Stomach (tissue), 4 donors: ENCODE data around the gene NR2E3.
"Not testable (repeated sequence)": the region's sequence is repeated elsewhere in the genome, so short reads cannot be mapped to it uniquely, and the experiment has no call there.

Experiments
- CTCF ChIP-seq, 7 experiments: fragments of 450-650 bp in 4 of 7; fragments of 200-600 bp in 3 of 7; sonication (generic) in 3 of 7; IDR thresholded peaks; one replicate each; pipeline ENCODE4 v1.5.1; 2016 to 2019; ENCODE audit warnings: antibody characterized with exemption in 7 of 7, control low read depth in 2 of 7, mild to moderate bottlenecking in 1 of 7
- EP300 ChIP-seq: sonication (generic); formaldehyde crosslinking; IDR thresholded peaks from one replicate; pipeline ENCODE4 v1.6.1; 2017; ENCODE audit warnings: antibody characterized with exemption
- POLR2A ChIP-seq, 4 donors: fragments of 450-650 bp; IDR thresholded peaks; one replicate each; pipeline ENCODE4 v1.6.1; 2016; ENCODE audit warnings: antibody characterized with exemption in 4 of 4, control low read depth in 2 of 4, mild to moderate bottlenecking in 1 of 4, moderate library complexity in 1 of 4

- not testable (repeated sequence) for TF ChIP-seq CTCF (IDR thresholded peaks at IDR 0.05); EP300; POLR2A (IDR thresholded peaks at IDR 0.05)
Observed at GRCh38 chr15:71858232-71858631, 47.9 kb downstream of the NR2E3 start.
